T-helper 17 cell (primary cell): ENCODE data around the gene L3MBTL4. TPM values are rescaled to one million over a fixed set of nuclear protein-coding genes. Genes with fewer than 3 reads are reported as not detected.
"Not testable (repeated sequence)": the region's sequence is repeated elsewhere in the genome, so short reads cannot be mapped to it uniquely, and the experiment has no call there.

Source experiments
- ATAC-seq: fragments of 150-1000 bp; cut with Tn5 transposase; 2 replicates; pipeline ENCODE4 v1.10.0; 2021; ENCODE audit warnings: mild to moderate bottlenecking, moderate library complexity
- DNase-seq, 3 donors: peaks; one replicate each; pipeline versions ENCODE4 v3.0.0 to v3.0.0-alpha.2; 2020 to 2021
- H3K9me3 ChIP-seq: one replicate; pipeline ENCODE4 v1.7.0; 2013; ENCODE audit warnings: low read length, mild to moderate bottlenecking; ENCODE audit not compliant: control insufficient read depth, poor library complexity, severe bottlenecking
- H3K27ac Mint-ChIP-seq: one replicate; pipeline ENCODE4 v1.8.0; 2022; ENCODE audit warnings: mild to moderate bottlenecking, moderate library complexity, mixed read lengths
- H3K27me3 Mint-ChIP-seq: one replicate; pipeline ENCODE4 v1.8.0; 2022; ENCODE audit warnings: mixed read lengths
- H3K36me3 Mint-ChIP-seq: one replicate; pipeline ENCODE4 v1.8.0; 2022; ENCODE audit warnings: low read depth, mixed read lengths
- H3K4me1 Mint-ChIP-seq: one replicate; pipeline ENCODE4 v1.8.0; 2022; ENCODE audit warnings: mild to moderate bottlenecking, mixed read lengths
- H3K4me3 Mint-ChIP-seq: one replicate; pipeline ENCODE4 v1.8.0; 2022; ENCODE audit warnings: mild to moderate bottlenecking, moderate library complexity, mixed read lengths
- total RNA-seq, 4 donors: library from RNA in 2 of 4; stranded (reverse) in 2 of 4; gene quantifications; one replicate each; pipeline ENCODE4 v1.2.3 and lab custom pipeline; 2022 to 2026

Gene L3MBTL4
- total RNA-seq, 2 donors from 2014 or later, result 0.18 to 0.80 TPM

DNA sequence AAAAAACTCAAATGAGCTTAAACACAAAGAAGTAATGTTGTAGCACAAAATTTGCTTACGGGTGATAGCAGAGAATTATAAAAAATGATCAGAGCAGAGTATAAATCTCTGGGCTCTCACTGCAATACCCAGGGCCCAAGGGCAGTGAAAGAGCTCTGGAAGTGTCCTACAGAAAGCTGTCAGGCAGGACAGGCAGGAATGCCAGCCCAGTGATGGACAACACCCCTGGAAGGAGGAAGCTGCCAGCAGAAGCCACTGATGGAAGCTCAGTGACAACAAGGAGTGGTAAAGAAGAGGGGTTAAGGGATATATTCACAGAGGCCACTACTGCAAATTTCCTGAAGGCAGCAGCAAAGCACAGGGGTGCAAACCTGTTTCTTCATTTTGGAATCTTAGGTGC is 214.9 kb downstream of the L3MBTL4 start:
- no peak overlapping the region for H3K4me3 Mint-ChIP-seq

DNA sequence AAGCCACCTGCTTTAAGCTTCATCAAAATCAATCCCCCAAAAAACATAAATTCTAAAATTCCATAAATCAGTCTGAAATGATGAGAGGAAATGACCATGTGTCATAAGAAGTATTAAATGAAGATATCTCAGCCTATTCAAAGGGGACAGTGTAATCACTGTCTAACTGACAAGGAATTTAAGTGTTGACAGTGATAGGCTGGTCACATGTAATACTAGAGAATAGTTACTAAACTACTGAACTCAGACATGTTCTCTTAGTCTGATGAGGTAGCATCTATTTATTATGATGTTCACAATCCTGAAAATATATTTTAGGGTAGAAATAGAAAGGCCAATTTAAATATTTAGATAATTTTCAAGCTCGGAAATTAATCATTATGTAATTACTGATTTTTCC is 216.1 kb downstream of the L3MBTL4 start:
- ATAC-seq (no peak), DNase-seq (no peak)
- H3K27me3 Mint-ChIP-seq, result no peaks in the 10 kb centered on the region
- no peaks in the 10 kb centered on the region for H3K4me1 Mint-ChIP-seq
- no peak overlapping the region for H3K4me3 Mint-ChIP-seq
- no peaks in the 10 kb centered on the region for H3K36me3 Mint-ChIP-seq
- H3K27ac Mint-ChIP-seq, result no peak overlapping the region
- H3K9me3 ChIP-seq, result no peaks in the 10 kb centered on the region

More for the DNA sequence above, 214.9 kb downstream of the L3MBTL4 start:
- DNase-seq, result no peak
- no peaks in the 10 kb centered on the region for H3K9me3 ChIP-seq
- Mint-ChIP-seq H3K4me1 (no peaks in the 10 kb centered on the region), H3K36me3 (no peaks in the 10 kb centered on the region), H3K27me3 (no peaks in the 10 kb centered on the region), H3K27ac (no peak overlapping the region)
- no peak for ATAC-seq

DNA sequence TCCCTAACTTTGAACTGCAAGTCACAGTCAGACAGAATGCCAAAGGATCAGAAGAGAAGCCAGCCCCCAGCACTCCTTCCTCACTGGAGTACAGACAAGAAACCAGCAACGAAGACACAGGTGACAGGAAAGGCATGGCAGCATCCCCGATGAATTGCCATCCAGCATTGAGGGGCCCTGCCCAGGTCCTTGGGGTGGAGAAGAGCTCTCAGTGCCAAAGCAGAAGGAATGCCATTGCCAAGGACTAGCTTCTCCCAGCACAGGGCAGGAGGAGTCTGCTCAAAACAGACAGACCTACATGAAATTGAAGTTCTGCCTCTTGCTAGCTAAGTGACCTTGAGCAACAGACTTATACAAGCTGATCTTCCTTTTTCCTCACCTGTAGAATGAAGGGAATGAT is 220.1 kb downstream of the L3MBTL4 start:
- no peak for DNase-seq
- H3K4me1 Mint-ChIP-seq, result no peaks in the 10 kb centered on the region
- H3K27me3 Mint-ChIP-seq, result no peaks in the 10 kb centered on the region
- no peak overlapping the region for H3K27ac Mint-ChIP-seq
- no peaks in the 10 kb centered on the region for H3K36me3 Mint-ChIP-seq
- H3K9me3 ChIP-seq, result no peaks in the 10 kb centered on the region
- ATAC-seq, result no peak
- H3K4me3 Mint-ChIP-seq, result no peak overlapping the region

DNA sequence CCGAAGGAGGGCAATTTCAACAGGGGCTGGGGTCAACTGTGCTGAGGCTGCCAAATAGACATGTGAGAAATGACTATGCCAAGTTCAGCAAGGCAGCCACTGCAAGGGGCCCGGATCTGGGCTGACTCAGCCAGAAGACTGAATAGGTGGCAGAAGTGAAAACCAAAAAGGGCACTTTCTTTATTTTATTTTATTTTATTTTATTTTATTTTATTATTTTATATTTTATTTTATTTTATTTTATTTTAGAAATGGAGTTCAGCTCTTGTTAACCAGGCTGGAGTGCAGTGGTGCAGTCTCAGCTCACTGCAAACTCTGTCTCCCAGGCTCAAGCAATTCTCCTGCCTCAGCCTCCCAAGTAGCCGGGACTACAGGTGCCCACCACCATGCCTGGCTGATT is 228.9 kb downstream of the L3MBTL4 start:
- not testable (repeated sequence) for H3K36me3 Mint-ChIP-seq, H3K4me3 Mint-ChIP-seq, H3K27me3 Mint-ChIP-seq, H3K9me3 ChIP-seq, H3K27ac Mint-ChIP-seq, ATAC-seq, DNase-seq, H3K4me1 Mint-ChIP-seq

DNA sequence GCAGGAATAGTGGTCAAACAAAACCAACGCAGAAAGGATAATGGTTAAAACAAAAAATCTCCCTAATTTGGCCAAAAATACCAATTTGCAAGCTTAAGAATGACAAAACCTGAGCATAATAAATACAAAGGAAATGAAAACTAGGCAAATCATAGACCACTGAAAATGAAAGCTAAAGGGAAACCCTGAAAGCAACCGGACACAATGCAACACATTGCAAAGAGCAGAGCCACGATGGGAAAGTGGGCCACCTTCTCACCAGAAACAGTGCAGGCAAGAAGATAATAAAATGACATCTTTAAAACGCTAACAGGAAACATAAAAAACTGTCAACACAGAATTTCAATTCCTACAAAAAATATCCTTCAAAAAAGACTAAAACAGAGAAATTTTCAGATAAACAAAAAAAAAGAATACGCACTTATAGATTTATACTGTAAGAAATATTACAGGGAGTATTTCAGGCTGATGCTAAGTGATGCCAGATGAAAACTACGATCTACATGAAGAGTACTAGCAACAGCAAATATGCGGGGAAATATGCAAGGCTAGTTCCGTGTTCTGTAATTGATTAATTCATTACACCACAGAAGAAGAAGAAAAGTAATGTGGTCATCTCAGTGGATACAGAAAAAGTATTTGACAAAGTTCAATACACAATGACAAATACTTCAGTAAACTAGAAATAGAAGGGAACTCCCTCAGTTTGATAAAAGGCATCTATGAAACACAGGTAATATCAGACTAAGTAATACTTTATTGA is 239.5 kb downstream of the L3MBTL4 start:
- no peak for DNase-seq
- Mint-ChIP-seq H3K4me3 (no peak overlapping the region), H3K27ac (no peak overlapping the region), H3K4me1 (no peaks in the 10 kb centered on the region), H3K36me3 (no peaks in the 10 kb centered on the region), H3K27me3 (no peaks in the 10 kb centered on the region)
- H3K9me3 ChIP-seq, result no peaks in the 10 kb centered on the region
- ATAC-seq, result no peak

DNA sequence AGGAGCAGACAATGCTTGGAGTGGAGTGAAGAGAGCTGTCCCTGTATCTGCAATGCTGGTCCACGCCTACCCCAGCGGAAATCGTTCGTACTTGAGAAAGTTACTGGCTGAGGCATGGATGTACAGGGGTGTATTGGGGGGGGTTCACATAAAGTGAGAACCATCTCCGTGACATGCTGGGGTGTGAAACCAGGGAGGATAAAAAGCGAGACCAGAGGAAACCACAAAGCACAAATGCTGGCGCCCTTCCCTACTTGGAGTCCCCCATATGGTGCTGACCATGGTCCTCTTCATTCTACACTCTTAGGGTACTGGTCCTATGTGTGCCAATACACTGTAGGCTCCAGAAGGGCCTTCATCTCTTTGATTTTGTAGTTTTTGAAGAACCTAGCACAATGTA is 244.1 kb downstream of the L3MBTL4 start:
- DNase-seq, result no peak
- H3K9me3 ChIP-seq, result no peaks in the 10 kb centered on the region
- Mint-ChIP-seq H3K27me3 (no peaks in the 10 kb centered on the region), H3K36me3 (no peaks in the 10 kb centered on the region), H3K4me3 (no peak overlapping the region), H3K27ac (no peak overlapping the region), H3K4me1 (no peaks in the 10 kb centered on the region)
- no peak for ATAC-seq

DNA sequence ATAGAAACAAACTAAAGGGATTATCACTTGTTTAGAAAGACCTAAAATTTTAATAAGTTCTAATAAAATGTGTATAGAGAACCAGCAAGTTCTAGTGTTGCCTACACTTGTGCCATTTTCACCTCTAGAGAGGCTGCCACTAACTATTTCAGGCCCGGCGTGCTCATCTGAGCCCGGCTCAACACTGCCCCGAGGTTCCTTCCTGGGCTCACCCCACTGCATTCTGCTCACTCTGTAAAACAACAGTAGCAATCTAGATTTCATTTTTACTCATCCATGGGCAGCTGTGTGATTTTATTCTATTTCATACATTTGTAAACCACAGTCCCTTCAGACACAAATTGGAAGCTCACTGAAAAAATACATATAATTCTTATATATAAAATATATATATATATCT is 253.2 kb downstream of the L3MBTL4 start:
- no peak overlapping the region for H3K4me3 Mint-ChIP-seq
- H3K27me3 Mint-ChIP-seq, result no peaks in the 10 kb centered on the region
- no peaks in the 10 kb centered on the region for H3K4me1 Mint-ChIP-seq
- H3K36me3 Mint-ChIP-seq, result no peaks in the 10 kb centered on the region
- H3K27ac Mint-ChIP-seq, result no peak overlapping the region
- no peaks in the 10 kb centered on the region for H3K9me3 ChIP-seq
- no peak for DNase-seq
- no peak for ATAC-seq

DNA sequence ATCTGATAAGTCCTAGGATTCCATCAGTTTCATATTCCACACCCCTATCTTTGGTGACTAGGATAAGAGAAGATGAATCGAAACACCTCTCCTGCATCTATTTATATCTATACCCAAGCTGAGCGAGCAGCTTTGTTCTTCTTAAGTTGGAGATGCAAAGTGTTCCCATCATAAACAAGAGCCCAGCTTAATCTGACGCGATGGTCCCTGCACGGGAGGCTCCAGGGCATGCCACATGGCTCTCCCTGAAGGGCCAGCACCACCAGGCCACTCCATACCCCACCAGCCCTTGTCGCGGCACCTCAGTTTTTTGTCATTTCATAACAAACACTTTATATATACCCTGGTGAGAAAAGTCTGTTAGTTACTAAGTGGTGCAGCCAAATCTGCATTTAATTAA is 255.3 kb downstream of the L3MBTL4 start:
- no peak overlapping the region for H3K27ac Mint-ChIP-seq
- no peaks in the 10 kb centered on the region for H3K9me3 ChIP-seq
- no peak overlapping the region for H3K4me3 Mint-ChIP-seq
- no peaks in the 10 kb centered on the region for H3K4me1 Mint-ChIP-seq
- ATAC-seq, result no peak
- no peak for DNase-seq
- H3K36me3 Mint-ChIP-seq, result no peaks in the 10 kb centered on the region
- no peaks in the 10 kb centered on the region for H3K27me3 Mint-ChIP-seq

DNA sequence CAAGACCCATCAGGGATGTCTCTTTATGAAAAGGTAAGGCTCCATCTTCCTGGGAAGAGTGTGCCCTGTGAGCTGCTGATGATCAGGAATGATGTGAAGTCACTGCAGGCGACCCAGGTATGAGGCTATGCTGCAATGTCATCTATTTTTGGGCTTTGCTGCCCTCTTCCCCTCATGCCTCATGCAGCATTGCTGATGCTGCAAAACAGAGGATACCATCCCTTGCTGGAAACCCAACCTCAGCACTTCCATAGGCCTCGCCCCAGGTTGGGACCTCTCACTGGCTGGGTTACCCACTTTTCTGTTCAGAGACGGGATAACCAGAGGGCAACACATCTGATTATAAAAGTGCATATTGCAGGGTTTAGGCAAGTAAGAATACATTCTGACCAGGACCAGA is 255.8 kb downstream of the L3MBTL4 start:
- ATAC-seq, result no peak
- H3K4me3 Mint-ChIP-seq, result no peak overlapping the region

DNA sequence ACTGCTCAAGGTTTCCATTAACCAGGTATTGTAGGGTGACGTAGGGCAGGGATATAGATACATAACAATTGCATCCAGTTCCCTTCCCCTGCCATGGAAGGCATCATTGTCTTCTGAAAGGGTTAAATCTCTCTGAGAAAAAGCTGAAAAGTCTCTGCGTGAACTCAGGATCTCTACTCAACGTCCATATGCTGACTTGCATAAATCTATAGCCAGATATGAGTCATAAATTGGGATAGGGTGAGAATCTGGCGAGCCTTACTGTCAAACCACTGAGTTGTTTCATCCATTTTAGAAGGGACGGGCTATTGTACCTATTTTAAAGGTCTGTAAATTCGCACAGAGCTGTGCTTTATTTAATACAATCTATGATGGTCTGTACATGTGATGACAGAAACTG is 258.3 kb downstream of the L3MBTL4 start:
- no peaks in the 10 kb centered on the region for H3K4me1 Mint-ChIP-seq
- no peak for ATAC-seq
- H3K36me3 Mint-ChIP-seq, result no peaks in the 10 kb centered on the region
- no peak for DNase-seq
- H3K27ac Mint-ChIP-seq, result no peak overlapping the region
- H3K4me3 Mint-ChIP-seq, result no peak overlapping the region
- no peaks in the 10 kb centered on the region for H3K27me3 Mint-ChIP-seq
- no peaks in the 10 kb centered on the region for H3K9me3 ChIP-seq

More for the DNA sequence above, 255.8 kb downstream of the L3MBTL4 start:
- no peak for DNase-seq
- Mint-ChIP-seq H3K36me3 (no peaks in the 10 kb centered on the region), H3K4me1 (no peaks in the 10 kb centered on the region), H3K27ac (no peak overlapping the region), H3K27me3 (no peaks in the 10 kb centered on the region)
- H3K9me3 ChIP-seq, result no peaks in the 10 kb centered on the region

DNA sequence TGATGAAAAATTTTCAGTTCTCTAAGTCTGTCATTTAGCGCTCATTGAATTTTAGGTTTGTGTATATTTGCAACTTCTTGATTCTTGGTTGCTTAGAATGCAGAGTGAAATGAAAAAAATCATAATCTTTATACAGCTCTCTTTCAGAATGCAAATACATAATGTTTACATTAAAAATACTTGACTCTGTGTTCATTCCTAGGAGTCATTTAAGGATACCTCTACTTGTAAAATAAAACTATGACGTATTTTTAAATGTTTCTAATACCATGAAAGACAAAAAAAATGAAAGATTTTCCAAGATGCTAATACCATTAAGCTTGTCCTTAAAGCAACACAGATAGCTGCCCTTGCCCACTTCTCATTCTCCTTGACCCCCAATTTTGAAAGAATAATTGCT is 259.0 kb downstream of the L3MBTL4 start:
- Mint-ChIP-seq H3K4me1 (no peaks in the 10 kb centered on the region), H3K27ac (no peak overlapping the region), H3K36me3 (no peaks in the 10 kb centered on the region), H3K27me3 (no peaks in the 10 kb centered on the region), H3K4me3 (no peak overlapping the region)
- H3K9me3 ChIP-seq, result no peaks in the 10 kb centered on the region
- no peak for ATAC-seq
- no peak for DNase-seq

DNA sequence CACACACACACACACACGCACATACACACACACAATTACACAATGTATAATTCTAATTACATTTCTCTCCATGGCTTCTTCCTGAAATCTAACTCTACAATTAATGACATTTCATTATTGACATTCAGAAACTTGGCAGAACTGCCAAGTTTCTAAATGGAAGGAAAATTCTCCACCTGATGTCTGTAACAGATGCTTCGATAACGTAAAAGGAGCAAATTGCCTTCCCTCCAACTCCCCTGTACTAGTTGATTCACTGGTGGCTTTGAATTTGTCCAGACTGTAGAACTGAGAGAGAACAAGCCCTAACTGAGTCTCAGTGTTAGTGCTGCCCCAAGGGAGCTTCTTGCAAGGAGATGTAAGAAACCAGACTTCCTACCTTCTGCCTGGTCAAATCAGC is 264.3 kb downstream of the L3MBTL4 start:
- no peak overlapping the region for H3K4me3 Mint-ChIP-seq
- ATAC-seq, result no peak
- no peaks in the 10 kb centered on the region for H3K9me3 ChIP-seq
- no peak overlapping the region for H3K27ac Mint-ChIP-seq
- no peaks in the 10 kb centered on the region for H3K27me3 Mint-ChIP-seq
- no peaks in the 10 kb centered on the region for H3K4me1 Mint-ChIP-seq
- no peak for DNase-seq
- no peaks in the 10 kb centered on the region for H3K36me3 Mint-ChIP-seq

DNA sequence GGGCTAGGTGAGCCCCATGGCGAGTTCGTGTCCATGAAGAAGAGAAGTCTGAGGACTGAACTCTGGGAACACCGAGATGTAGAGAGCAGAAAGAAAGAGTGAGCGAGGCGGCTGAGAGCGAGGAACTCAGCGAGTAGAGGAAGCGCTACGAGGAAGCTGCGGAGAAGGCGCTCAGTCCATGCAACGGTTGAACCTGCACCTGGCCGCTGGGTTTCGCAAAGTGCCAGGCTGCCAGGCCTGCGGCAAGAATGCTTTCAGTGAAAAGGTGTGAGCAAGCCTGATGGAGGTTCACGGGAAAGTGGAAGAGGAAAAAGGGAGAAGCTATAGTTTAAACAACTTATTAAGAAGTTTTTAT is 268.4 kb downstream of the L3MBTL4 start:
- Mint-ChIP-seq H3K27me3 (no peaks in the 10 kb centered on the region), H3K4me3 (no peak overlapping the region), H3K4me1 (no peaks in the 10 kb centered on the region), H3K36me3 (no peaks in the 10 kb centered on the region), H3K27ac (no peak overlapping the region)
- DNase-seq (no peak), ATAC-seq (no peak)
- H3K9me3 ChIP-seq, result no peaks in the 10 kb centered on the region

DNA sequence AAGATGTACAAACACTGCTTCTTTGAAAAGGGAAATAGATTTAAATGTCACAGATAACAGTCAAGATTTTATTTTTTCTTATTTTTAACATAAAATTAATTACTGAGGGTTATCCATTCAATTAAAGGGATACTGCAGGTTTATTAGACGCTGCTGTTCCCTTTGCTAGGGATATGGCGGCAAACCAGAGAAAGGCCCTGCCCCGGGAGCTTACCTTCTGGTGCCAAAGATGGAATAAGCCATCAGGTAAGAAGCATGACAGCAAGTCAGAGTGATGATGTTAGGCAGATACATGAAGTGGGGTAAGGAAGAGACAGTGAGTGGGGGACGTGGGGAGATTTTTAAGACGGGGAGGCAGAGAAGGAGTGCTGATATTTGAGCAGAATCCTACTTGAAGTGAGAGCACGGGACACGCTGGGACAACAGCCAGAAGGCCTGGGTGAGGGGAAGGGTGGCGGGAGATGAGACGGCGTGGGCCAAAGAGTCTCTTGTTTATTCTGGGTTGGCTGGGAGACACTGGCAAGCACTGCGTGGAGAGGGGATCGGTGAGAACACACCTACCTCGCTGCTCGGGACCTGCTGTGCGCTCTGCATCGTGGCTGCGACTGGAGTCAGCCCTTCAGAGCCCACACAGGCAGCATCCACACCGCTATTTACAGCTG is 268.9 kb downstream of the L3MBTL4 start:
- Mint-ChIP-seq H3K36me3 (no peaks in the 10 kb centered on the region), H3K27ac (no peak overlapping the region), H3K27me3 (no peaks in the 10 kb centered on the region), H3K4me1 (no peaks in the 10 kb centered on the region), H3K4me3 (no peak overlapping the region)
- no peaks in the 10 kb centered on the region for H3K9me3 ChIP-seq
- no peak for ATAC-seq
- DNase-seq, result no peak
